Endothelial cell of umbilical vein (primary cell): Measurements from ENCODE around the gene KDM7A.

Source experiments
- EZH2 ChIP-seq: IDR thresholded peaks from 2 replicates; pipeline ENCODE4 v1.6.1; 2012; ENCODE audit warnings: borderline replicate concordance, low read depth, mild to moderate bottlenecking, moderate library complexity, low read length, inconsistent platforms; ENCODE audit not compliant: severe bottlenecking
- GATA2 ChIP-seq: IDR thresholded peaks from 2 replicates; pipeline ENCODE4 v1.7.0; 2011; ENCODE audit warnings: low read depth, mild to moderate bottlenecking, moderate library complexity, mixed read lengths, low read length; ENCODE audit not compliant: insufficient read length, insufficient read depth
- JUN ChIP-seq: IDR thresholded peaks from 2 replicates; pipeline ENCODE4 v1.6.1; 2011; ENCODE audit warnings: borderline replicate concordance, low read depth; ENCODE audit not compliant: insufficient read length, insufficient read depth
- MYC ChIP-seq: IDR thresholded peaks from one replicate; pipeline ENCODE4 v1.6.1; 2011; ENCODE audit warnings: mild to moderate bottlenecking, low read depth, low read length
- POLR2A ChIP-seq: IDR thresholded peaks from 2 replicates; pipeline ENCODE4 v1.6.1; 2012; ENCODE audit warnings: low read depth, mild to moderate bottlenecking, control low read depth, low read length
- POLR2AphosphoS5 ChIP-seq: IDR thresholded peaks from 2 replicates; pipeline ENCODE4 v1.6.1; 2012; ENCODE audit warnings: low read depth, mild to moderate bottlenecking, control low read depth, low read length, moderate library complexity; ENCODE audit not compliant: insufficient read depth
- TF ChIP-seq, protein P1 (sequence below), 2 donors: IDR thresholded peaks; 1 replicate in 1 of 2; 2 replicates in 1 of 2; pipeline ENCODE4 v1.5.1; 2011; ENCODE audit warnings: low read length in 2 of 2, mild to moderate bottlenecking in 2 of 2, moderate library complexity in 2 of 2, control low read depth in 1 of 2, inconsistent platforms in 1 of 2, low read depth in 1 of 2; ENCODE audit not compliant: insufficient read depth in 1 of 2; ENCODE audit errors: extremely low read depth in 1 of 2
- TF ChIP-seq, protein P2 (sequence below): IDR thresholded peaks from 2 replicates; pipeline ENCODE4 v1.6.1; 2011; ENCODE audit not compliant: insufficient read depth, insufficient read length

DNA sequence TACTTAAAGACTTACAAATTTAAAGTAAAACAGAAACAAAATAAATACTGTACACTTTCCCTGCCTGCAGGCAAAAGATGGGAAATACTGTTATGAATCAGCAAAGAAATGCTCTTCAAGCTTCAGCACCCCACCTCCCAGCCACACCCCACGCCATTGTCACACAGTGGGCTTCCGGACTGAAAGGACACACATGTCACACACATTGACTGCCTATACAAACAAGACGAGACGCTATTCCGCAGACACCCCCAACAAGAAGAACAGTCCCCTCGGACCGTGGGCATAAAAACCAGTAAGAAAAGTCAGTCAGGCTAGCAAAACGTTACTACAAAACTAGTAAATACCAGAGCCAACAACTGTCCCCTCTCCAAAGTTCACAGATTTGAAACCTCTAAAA is 91.8 kb downstream of the KDM7A start:
- TF ChIP-seq POLR2AphosphoS5, result no peak
- TF ChIP-seq POLR2A, result no peak
- TF ChIP-seq, protein P1, sequence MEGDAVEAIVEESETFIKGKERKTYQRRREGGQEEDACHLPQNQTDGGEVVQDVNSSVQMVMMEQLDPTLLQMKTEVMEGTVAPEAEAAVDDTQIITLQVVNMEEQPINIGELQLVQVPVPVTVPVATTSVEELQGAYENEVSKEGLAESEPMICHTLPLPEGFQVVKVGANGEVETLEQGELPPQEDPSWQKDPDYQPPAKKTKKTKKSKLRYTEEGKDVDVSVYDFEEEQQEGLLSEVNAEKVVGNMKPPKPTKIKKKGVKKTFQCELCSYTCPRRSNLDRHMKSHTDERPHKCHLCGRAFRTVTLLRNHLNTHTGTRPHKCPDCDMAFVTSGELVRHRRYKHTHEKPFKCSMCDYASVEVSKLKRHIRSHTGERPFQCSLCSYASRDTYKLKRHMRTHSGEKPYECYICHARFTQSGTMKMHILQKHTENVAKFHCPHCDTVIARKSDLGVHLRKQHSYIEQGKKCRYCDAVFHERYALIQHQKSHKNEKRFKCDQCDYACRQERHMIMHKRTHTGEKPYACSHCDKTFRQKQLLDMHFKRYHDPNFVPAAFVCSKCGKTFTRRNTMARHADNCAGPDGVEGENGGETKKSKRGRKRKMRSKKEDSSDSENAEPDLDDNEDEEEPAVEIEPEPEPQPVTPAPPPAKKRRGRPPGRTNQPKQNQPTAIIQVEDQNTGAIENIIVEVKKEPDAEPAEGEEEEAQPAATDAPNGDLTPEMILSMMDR (IDR thresholded peaks at IDR 0.05; ENCODE audit: extremely low read depth in 1 of 2, insufficient read depth in 1 of 2, low read depth in 1 of 2, low read length in 2 of 2), result no peak
- TF ChIP-seq MYC, result no peak
- no peak for TF ChIP-seq EZH2
- no peak for TF ChIP-seq GATA2
- TF ChIP-seq, protein P2, sequence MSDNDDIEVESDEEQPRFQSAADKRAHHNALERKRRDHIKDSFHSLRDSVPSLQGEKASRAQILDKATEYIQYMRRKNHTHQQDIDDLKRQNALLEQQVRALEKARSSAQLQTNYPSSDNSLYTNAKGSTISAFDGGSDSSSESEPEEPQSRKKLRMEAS, result no peak
- no peak for TF ChIP-seq JUN
